DMS 273 (cell line): ENCODE results near the gene ZNF8.
"Not testable (repeated sequence)": the region's sequence is repeated elsewhere in the genome, so short reads cannot be mapped to it uniquely, and the experiment has no call there.

Source experiments
- DNase-seq: peaks from one replicate; lab custom pipeline; 2025; ENCODE audit not compliant: unreplicated experiment; lab: John Stamatoyannopoulos, UW

The ZNF8 gene

GRCh38 chr19:58278541-58279041 is at the start of gene ZNF8:
Gene ZNF8 (plus strand): TSS chr19:58278955. CDS start chr19:58279082, 127 bp downstream.
- DNase-seq, result peak; percentile 100

- peak; percentile 79 for DNase-seq
These were observed 49.5 kb upstream of the ZNF8 start for GRCh38 chr19:58229255-58229639.

- no peak for DNase-seq
These were observed 41.4 kb upstream of the ZNF8 start for GRCh38 chr19:58237324-58237723.

- DNase-seq, result no peak
These were observed 35.4 kb upstream of the ZNF8 start for GRCh38 chr19:58243351-58243750.

GRCh38 chr19:58248886-58249285 is 29.9 kb upstream of the ZNF8 start:
- DNase-seq, result no peak

GRCh38 chr19:58252102-58252685 is 26.6 kb upstream of the ZNF8 start:
- peak; percentile 32 for DNase-seq

DNA sequence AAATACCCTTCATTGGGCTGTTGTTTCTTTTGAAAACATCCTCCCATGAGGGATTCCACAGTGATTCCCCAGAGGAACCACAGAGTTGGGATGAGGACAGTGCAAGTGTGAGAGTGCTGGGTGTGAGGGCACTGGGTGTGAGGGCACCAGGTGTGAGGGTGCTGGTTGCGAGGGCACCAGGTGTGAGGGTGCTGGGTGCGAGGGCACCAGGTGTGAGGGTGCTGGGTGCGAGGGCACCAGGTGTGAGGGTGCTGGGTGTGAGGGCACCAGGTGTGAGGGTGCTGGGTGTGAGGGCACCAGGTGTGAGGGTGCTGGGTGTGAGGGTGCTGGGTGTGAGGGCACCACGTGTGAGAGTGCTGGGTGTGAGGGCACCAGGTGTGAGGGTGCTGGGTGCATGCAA is 20.5 kb upstream of the ZNF8 start:
- not testable (repeated sequence) for DNase-seq

DNA sequence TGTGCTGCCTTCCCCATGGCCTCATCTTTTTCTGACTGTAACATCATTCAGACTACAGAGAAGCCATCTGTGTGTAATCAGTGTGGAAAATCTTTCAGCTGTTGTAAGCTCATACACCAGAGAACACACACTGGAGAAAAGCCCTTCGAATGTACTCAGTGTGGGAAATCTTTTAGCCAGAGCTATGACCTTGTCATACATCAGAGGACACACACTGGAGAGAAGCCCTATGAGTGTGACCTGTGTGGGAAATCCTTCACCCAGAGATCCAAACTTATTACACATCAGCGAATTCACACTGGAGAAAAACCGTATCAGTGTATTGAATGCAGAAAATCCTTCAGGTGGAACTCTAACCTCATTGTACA is 17.2 kb upstream of the ZNF8 start:
- DNase-seq, result no peak

DNA sequence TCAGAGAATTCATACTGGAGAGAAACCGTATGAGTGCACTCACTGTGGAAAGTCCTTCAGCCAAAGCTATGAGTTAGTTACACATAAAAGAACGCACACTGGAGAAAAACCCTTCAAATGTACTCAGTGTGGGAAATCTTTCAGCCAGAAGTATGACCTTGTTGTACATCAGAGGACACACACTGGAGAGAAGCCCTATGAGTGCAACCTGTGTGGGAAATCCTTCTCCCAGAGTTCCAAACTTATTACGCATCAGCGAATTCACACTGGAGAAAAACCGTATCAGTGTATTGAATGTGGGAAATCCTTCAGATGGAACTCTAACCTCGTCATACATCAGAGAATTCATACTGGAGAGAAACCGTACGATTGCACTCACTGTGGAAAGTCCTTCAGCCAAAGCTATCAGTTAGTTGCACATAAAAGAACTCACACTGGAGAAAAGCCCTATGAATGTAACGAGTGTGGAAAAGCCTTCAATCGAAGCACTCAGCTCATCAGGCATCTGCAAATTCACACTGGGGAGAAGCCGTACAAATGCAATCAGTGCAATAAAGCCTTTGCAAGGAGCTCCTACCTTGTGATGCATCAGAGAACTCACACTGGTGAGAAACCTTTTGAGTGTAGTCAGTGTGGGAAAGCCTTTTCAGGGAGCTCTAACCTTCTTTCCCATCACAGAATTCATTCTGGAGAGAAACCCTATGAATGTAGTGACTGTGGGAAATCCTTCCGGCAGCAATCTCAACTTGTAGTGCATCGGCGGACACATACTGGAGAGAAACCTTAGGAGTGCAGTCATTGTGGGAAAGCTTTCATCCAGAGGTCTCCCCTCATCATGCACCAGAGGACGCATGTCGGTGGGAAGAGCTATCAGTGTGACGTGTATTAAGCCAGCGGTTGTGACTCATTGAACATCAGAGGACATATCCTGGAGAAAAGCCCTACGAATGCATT is 16.5 kb upstream of the ZNF8 start:
- DNase-seq, result peak; percentile 30

DNA sequence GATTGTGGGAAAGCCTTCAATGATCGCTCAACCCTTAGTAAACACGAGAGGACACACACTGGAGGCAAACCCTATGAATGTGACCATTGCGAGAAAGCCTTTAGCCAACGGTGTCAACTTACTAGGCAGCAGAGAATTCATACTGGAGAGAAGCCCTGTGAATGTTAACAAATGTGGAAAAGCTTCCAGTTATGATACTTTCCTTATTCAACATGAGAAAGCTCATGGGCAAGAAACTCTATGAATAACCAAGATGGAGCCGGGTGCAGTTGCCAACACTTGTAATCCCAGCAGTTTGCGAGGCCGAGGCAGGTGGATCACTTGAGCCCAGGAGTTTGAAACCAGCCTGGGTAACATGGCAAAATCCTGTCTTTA is 15.8 kb upstream of the ZNF8 start:
- no peak for DNase-seq

DNA sequence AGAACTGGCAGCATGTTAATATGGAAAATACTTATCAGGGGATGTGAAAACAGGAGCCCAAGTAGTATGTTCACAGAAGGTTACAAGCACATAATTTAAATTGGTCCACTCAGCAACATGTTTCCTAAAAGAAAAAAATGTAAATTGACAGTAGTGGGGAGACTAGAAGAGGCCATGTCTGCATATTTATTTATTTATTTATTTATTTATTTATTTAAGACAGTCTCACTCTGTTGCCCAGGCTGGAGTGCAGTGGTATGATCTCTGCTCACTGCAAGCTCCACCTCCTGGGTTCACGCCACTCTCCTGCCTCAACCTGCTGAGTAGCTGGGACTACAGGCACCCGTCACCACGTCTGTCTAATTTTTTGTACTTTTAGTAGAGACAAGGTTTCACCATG is 13.7 kb upstream of the ZNF8 start:
- DNase-seq, result no peak

- DNase-seq, result no peak
These were observed 10.4 kb upstream of the ZNF8 start for GRCh38 chr19:58268344-58268743.

DNA sequence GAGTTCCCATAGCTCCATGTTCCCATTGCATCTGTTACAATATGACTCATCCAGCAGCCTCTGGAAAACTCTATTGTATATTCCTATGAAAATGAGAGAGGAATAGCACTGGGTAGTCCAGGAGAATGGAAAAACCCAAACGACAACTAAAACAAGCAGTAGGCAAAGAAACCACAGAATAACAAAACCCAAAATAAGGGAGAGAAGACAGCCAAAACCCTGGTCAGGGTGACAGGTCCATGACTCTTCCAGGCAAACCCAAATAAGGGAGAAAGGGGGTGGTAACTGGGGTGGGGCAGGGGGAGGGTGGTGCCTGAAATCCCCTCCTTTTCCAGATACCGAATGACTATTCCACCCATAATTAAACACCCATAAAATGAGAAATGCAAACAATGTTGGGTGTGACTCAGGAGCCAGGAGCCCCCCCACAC is 4.0 kb upstream of the ZNF8 start:
- DNase-seq, result peak; percentile 45

GRCh38 chr19:58275564-58275963 is 3.2 kb upstream of the ZNF8 start:
- no peak for DNase-seq

GRCh38 chr19:58277197-58277596 is 1.6 kb upstream of the ZNF8 start:
- DNase-seq, result peak; percentile 33

GRCh38 chr19:58277748-58278540 is 811 bp upstream of the ZNF8 start:
- peak; percentile 35 for DNase-seq

DNA sequence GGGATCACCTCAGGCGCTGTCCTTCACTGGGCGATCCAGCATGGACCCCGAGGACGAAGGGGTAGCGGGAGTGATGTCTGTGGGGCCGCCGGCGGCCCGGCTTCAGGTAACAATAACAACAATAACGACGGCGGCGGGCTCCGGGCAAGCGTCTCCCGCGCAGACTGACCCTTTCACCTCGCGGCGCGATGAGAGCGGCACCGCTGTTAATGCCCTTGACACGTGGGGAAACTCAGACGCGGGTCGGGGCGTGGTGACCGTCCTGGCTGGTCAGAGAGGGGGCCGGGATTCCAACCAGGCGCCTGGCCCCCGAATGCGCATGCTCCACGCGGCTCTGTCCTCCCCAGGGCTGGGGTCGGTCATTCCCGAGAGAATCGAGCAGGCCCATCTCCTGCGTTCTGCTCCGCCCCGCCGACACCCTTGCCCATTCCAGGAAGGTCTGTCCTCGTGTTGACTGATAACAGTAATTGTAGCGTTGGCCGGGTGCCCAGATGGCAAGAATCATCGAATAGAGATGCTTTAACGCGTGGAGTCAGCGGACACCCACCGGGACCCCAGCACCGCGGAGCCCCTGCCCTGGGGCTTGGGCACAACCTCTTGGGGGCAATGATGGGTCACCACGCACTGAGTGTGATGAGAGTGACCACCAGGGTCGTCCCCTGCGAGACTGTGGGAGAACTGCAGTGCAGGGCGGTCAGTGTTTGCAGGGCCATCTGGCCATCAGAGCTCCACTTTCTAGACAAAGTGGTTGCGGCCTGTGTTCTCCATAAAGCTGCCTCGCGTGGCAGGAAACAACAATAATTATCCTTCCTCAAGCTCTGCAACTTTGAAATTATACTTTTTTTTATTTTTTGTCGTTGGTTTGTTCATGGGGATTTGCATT is 528 bp downstream of the ZNF8 start:
- peak; percentile 92 for DNase-seq

- DNase-seq, result no peak
These were observed 1.2 kb downstream of the ZNF8 start for GRCh38 chr19:58279925-58280316.

DNA sequence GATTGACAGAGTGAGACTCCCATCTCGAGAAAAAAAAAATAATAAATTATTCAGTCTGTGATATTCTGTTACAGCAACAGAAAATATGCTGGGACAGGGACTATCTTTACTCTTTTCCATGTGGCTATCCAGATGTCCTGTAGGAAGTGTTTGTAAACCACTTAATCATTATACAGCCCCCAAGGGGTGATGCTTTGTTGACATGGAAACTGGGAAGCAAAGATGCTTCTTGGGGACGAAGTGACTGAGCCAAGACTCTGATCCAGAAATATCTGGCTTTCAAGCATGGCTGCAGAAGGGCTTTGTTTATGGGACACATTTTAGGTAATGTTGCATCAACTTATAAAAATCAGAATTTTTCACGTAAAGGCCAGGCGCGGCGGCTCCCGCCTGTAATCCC is 5.4 kb downstream of the ZNF8 start:
- DNase-seq, result peak; percentile 48

GRCh38 chr19:58291943-58292342 is 13.2 kb downstream of the ZNF8 start:
- DNase-seq, result no peak
